ENCODE measurements around the gene CCDC188. TPM values are rescaled to one million over a fixed set of nuclear protein-coding genes. Genes with fewer than 3 reads are reported as not detected.

Gene CCDC188
- total RNA-seq, 4 donors from 2014 or later, result 0.28 to 1.8 (median 0.56) TPM; not detected in 1

DNA sequence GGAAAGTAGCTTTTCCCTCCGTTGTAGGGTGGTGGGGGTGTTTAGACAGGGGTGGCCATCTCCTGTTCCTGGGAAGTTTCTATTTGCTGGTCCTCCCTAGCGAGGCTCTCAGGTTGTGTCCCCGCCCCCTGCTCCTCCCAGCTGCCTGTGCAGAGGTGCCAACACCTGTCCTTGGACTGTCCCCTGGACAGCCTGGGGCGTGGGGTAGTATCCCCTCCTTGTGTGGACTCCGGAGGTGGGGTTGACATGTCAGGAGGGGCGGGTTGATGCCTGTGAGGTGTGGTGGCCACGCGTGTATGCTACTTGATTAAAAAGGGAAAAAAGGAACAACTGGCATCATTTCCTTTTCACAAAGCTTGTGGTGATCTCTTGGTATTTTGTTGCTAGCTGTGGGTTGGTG, 49.2 kb downstream of the CCDC188 start:
- TF ChIP-seq, protein P1, sequence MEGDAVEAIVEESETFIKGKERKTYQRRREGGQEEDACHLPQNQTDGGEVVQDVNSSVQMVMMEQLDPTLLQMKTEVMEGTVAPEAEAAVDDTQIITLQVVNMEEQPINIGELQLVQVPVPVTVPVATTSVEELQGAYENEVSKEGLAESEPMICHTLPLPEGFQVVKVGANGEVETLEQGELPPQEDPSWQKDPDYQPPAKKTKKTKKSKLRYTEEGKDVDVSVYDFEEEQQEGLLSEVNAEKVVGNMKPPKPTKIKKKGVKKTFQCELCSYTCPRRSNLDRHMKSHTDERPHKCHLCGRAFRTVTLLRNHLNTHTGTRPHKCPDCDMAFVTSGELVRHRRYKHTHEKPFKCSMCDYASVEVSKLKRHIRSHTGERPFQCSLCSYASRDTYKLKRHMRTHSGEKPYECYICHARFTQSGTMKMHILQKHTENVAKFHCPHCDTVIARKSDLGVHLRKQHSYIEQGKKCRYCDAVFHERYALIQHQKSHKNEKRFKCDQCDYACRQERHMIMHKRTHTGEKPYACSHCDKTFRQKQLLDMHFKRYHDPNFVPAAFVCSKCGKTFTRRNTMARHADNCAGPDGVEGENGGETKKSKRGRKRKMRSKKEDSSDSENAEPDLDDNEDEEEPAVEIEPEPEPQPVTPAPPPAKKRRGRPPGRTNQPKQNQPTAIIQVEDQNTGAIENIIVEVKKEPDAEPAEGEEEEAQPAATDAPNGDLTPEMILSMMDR (IDR thresholded peaks at IDR 0.05), result no peak
- DNase-seq (ENCODE audit: low spot score) (no peak), ATAC-seq (ENCODE audit: low FRiP score) (no peak)

DNA sequence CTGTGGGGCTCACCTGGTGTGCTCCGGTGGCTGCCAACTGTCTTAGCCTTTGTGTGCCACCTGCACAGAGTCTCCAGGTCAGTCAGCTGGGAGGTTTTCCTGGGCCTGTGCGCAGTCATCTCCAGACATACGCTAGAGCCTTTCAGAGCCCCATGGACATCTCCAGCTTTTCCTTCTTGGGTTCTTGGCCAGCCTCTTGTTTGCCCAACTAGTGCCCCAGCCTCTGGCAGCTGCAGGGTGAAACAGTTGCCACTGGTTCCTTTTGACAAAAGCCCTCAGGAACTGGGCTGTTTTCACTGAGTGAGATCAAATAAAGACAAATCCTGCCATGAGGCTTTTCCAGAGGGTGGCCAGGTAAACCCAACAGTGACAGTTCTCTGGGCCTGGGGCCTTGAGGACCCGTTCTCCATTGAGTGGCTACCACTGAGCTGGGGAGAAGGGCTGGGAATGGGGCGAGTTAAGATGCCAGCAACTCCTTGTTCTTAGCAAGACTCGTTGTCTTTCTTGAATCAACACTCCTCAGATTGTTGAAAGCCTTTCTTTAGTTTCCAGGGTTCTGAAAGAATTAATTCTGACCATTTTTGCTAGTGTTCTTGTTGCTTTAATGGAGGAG, 51.6 kb downstream of the CCDC188 start:
- TF ChIP-seq, protein P1 (IDR thresholded peaks at IDR 0.05), result no peak
- ATAC-seq (ENCODE audit: low FRiP score), result no peak
- DNase-seq (ENCODE audit: low spot score), result no peak

Small RNA genes lying within 50 kb of the gene (small RNA-seq; reads per million reads assigned to genes)
- not detected for gene MIR6816
- gene RF00599, result not detected

Other genes with a start within 250 kb of the CCDC188 start
- gene COMT, start 209.3 kb downstream of the CCDC188 start, total RNA-seq, result 100 to 1,000 TPM; 166 to 214 (median 180) TPM
- gene TXNRD2, start 209.2 kb downstream of the CCDC188 start, total RNA-seq, result 10 to 100 TPM; 10.1 to 24.4 (median 15.1) TPM
- 10 to 100 TPM in 2 of 4 donors, 1 to 10 TPM in 2; 6.5 to 20.0 (median 9.3) TPM for gene ARVCF, start 134.2 kb downstream of the CCDC188 start, total RNA-seq
- 10 to 100 TPM; 35.3 to 48.4 (median 37.9) TPM for gene TANGO2, start 129.9 kb downstream of the CCDC188 start, total RNA-seq
- 10 to 100 TPM; 16.9 to 33.5 (median 24.1) TPM for gene DGCR8, start 70.8 kb downstream of the CCDC188 start, total RNA-seq
- gene RANBP1, start 35.0 kb downstream of the CCDC188 start, total RNA-seq, result 100 to 1,000 TPM; 146 to 285 (median 159) TPM
- gene TRMT2A, start 33.8 kb downstream of the CCDC188 start, total RNA-seq, result 10 to 100 TPM; 32.4 to 58.5 (median 49.0) TPM
- gene ZDHHC8, start 19.3 kb downstream of the CCDC188 start, total RNA-seq, result 10 to 100 TPM in 3 of 4 donors, 1 to 10 TPM in 1; 9.5 to 23.3 (median 16.4) TPM
- gene RTN4R, start 117.3 kb upstream of the CCDC188 start, total RNA-seq, result 1 to 10 TPM in 2 of 4 donors, under 1 TPM in 2; 0.25 to 2.3 (median 1.3) TPM
- 10 to 100 TPM; 29.7 to 67.6 (median 45.0) TPM for gene DGCR6L, start 169.0 kb upstream of the CCDC188 start, total RNA-seq
- gene ZNF74, start 243.1 kb upstream of the CCDC188 start, total RNA-seq, result 1 to 10 TPM; 3.2 to 8.8 (median 5.9) TPM

All from omental fat pad (tissue), 4 donors.